ENCODE results near the gene RNF112.

- no peak for TF ChIP-seq YY1 (IDR thresholded peaks at IDR 0.05; ENCODE audit: insufficient read depth, insufficient read length)
- TF ChIP-seq ZNF274 (IDR thresholded peaks at IDR 0.05; ENCODE audit: low read depth, low read length) = no peak
- no peak for TF ChIP-seq SUZ12 (IDR thresholded peaks at IDR 0.05; ENCODE audit: extremely low read depth, insufficient read depth, insufficient read length)
These were observed 30.3 kb upstream of the RNF112 start for GRCh38 chr17:19380481-19381301.
